Right kidney (tissue), 1 donor: Measurements from ENCODE around the gene PROP1.
"Not testable (repeated sequence)": the region's sequence is repeated elsewhere in the genome, so short reads cannot be mapped to it uniquely, and the experiment has no call there.

Experiments used
- DNase-seq: peaks from one replicate; pipeline ENCODE4 v3.0.0-alpha.2; 2016

PROP1 gene

GRCh38 chr5:177945601-177946283 is 50.3 kb downstream of the PROP1 start:
- not testable (repeated sequence) for DNase-seq

DNA sequence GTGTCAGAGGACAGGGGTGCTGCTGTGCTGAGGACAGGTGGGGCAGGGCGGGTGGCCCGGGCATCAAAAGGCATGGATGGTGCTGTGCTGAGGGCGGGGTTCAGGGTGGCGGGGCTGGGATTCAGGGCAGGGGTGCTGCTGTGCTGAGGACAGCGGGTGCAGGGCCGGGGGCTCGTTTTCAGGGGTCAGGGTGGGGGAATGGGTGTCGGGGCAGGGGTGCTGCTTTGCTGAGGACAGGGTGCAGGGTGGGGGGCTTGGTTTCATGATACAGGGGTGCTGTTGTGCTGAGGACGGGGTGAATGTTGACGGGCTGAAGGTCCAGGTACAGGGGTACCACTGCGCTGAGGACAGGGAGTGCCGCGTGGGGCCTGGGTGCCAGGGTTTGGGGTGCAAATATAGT is 50.9 kb downstream of the PROP1 start:
- not testable (repeated sequence) for DNase-seq

GRCh38 chr5:177943805-177944736 is 52.0 kb downstream of the PROP1 start:
- DNase-seq = not testable (repeated sequence)

DNA sequence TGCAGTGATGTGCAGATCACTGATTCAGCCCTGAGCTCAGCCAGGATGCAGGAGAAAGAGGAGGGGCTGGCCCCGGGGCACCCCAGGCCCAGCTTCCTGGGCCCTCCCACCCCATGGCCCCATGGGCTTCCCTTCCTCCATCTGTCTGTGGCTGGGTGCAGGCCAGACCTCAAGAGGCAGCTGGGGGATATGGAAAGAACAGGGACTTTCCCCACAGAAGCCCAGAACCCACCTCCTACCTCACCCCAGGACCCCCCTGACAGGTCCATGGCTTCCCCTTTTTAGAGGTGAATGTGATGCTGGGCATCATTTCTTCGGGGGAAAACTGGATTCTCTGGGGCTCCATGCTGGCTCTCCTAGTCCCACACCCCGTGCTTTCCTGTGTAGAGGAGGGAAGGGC is 53.1 kb downstream of the PROP1 start:
- DNase-seq = not testable (repeated sequence)
